WTC11 (cell line): ENCODE measurements around the gene FRAT1. TPM values are rescaled to one million over a fixed set of nuclear protein-coding genes. Genes with fewer than 3 reads are reported as not detected.

ENCODE experiments used
- ATAC-seq: fragments of 200-7000 bp; cut with Tn5 transposase; 2 replicates; pipeline ENCODE4 v1.10.0; 2021; ENCODE audit warnings: mild to moderate bottlenecking, moderate library complexity
- CTCF ChIA-PET: fragments of 300-600 bp; sonication (Branson Sonifier 250); formaldehyde crosslinking; loops from one replicate; lab custom pipeline; 2021; ENCODE audit warnings: antibody characterized with exemption; lab: Charles Lee
- POLR2A ChIA-PET: fragments of 350-600 bp; sonication (Branson Sonifier 250); formaldehyde crosslinking; loops from one replicate; lab custom pipeline; 2021; ENCODE audit warnings: antibody characterized with exemption; lab: Charles Lee
- DNase-seq: peaks from one replicate; pipeline ENCODE4 v3.0.0; 2021; ENCODE audit warnings: low spot score
- H3K27ac Mint-ChIP-seq: 2 replicates; pipeline ENCODE4 v1.8.0; 2021; ENCODE audit warnings: mixed read lengths
- H3K27me3 Mint-ChIP-seq: 2 replicates; pipeline ENCODE4 v1.8.0; 2021; ENCODE audit warnings: low read depth, mild to moderate bottlenecking, moderate library complexity, mixed read lengths
- H3K36me3 Mint-ChIP-seq: 2 replicates; pipeline ENCODE4 v1.8.0; 2021; ENCODE audit warnings: mixed read lengths
- H3K4me1 Mint-ChIP-seq: 2 replicates; pipeline ENCODE4 v1.8.0; 2022; ENCODE audit warnings: mixed read lengths
- H3K4me3 Mint-ChIP-seq: 2 replicates; pipeline ENCODE4 v1.8.0; 2021; ENCODE audit warnings: mild to moderate bottlenecking, moderate library complexity, mixed read lengths
- H3K9me3 Mint-ChIP-seq: 2 replicates; pipeline ENCODE4 v1.8.0; 2021; ENCODE audit warnings: mixed read lengths
- ATF1 ChIP-seq: sonication (generic); formaldehyde crosslinking; IDR thresholded peaks from 2 replicates; pipeline ENCODE4 v1.8.1; 2023; ENCODE audit warnings: mild to moderate bottlenecking, moderate library complexity, missing genetic modification reagents
- ATF2 ChIP-seq: sonication (generic); formaldehyde crosslinking; IDR thresholded peaks from 2 replicates; pipeline ENCODE4 v1.8.1; 2022; ENCODE audit warnings: low read depth, missing genetic modification reagents, borderline replicate concordance
- ELF4 ChIP-seq: sonication (generic); formaldehyde crosslinking; IDR thresholded peaks from 2 replicates; pipeline ENCODE4 v1.8.1; 2022; ENCODE audit warnings: low read depth, mild to moderate bottlenecking, moderate library complexity, missing genetic modification reagents
- FOXP1 ChIP-seq: sonication (generic); formaldehyde crosslinking; IDR thresholded peaks from 2 replicates; pipeline ENCODE4 v1.8.0; 2022; ENCODE audit warnings: missing genetic modification reagents, mild to moderate bottlenecking, moderate library complexity, borderline replicate concordance
- MAX ChIP-seq: sonication (generic); formaldehyde crosslinking; IDR thresholded peaks from 2 replicates; pipeline ENCODE4 v1.8.0; 2022; ENCODE audit warnings: mild to moderate bottlenecking, missing genetic modification reagents
- MLX ChIP-seq: sonication (generic); formaldehyde crosslinking; IDR thresholded peaks from 2 replicates; pipeline ENCODE4 v1.8.1; 2023; ENCODE audit warnings: mild to moderate bottlenecking, missing genetic modification reagents, moderate library complexity
- MYBL2 ChIP-seq: sonication (generic); formaldehyde crosslinking; IDR thresholded peaks from 2 replicates; pipeline ENCODE4 v1.8.1; 2023; ENCODE audit warnings: mild to moderate bottlenecking, moderate library complexity, missing genetic modification reagents
- NFYB ChIP-seq: sonication (generic); formaldehyde crosslinking; conservative IDR thresholded peaks from 2 replicates; pipeline ENCODE4 v1.8.0; 2022; ENCODE audit warnings: low read depth, missing genetic modification reagents
- NR1H2 ChIP-seq: sonication (generic); formaldehyde crosslinking; IDR thresholded peaks from 2 replicates; pipeline ENCODE4 v1.9.0; 2021; ENCODE audit warnings: mild to moderate bottlenecking, moderate library complexity, missing genetic modification reagents
- NR3C1 ChIP-seq: sonication (generic); formaldehyde crosslinking; conservative IDR thresholded peaks from 2 replicates; pipeline ENCODE4 v1.8.1; 2023; ENCODE audit warnings: low read depth, mild to moderate bottlenecking, missing genetic modification reagents
- PRRX2 ChIP-seq: fragments of 250-450 bp; sonication (Bioruptor Pico); IDR thresholded peaks from 2 replicates; pipeline ENCODE4 v1.8.0; 2021; ENCODE audit warnings: mild to moderate bottlenecking
- RELA ChIP-seq: sonication (generic); formaldehyde crosslinking; IDR thresholded peaks from 2 replicates; pipeline ENCODE4 v1.8.1; 2022; ENCODE audit warnings: missing genetic modification reagents, mild to moderate bottlenecking, borderline replicate concordance
- SMAD4 ChIP-seq: sonication (generic); formaldehyde crosslinking; IDR thresholded peaks from 2 replicates; pipeline ENCODE4 v1.8.0; 2022; ENCODE audit warnings: mild to moderate bottlenecking, missing genetic modification reagents
- SP1 ChIP-seq: sonication (generic); formaldehyde crosslinking; conservative IDR thresholded peaks from 2 replicates; pipeline ENCODE4 v1.8.1; 2022; ENCODE audit warnings: missing genetic modification reagents
- ZBTB43 ChIP-seq: sonication (generic); formaldehyde crosslinking; IDR thresholded peaks from 2 replicates; pipeline ENCODE4 v1.8.1; 2023; ENCODE audit warnings: mild to moderate bottlenecking, missing genetic modification reagents
- ZNF121 ChIP-seq: sonication (generic); formaldehyde crosslinking; IDR thresholded peaks from 2 replicates; pipeline ENCODE4 v1.8.0; 2023; ENCODE audit warnings: missing genetic modification reagents
- ZNF138 ChIP-seq: sonication (generic); formaldehyde crosslinking; conservative IDR thresholded peaks from 2 replicates; pipeline ENCODE4 v1.8.1; 2022; ENCODE audit warnings: mild to moderate bottlenecking, moderate library complexity, missing genetic modification reagents
- ZNF671 ChIP-seq: fragments of 250-450 bp; sonication (Bioruptor Pico); IDR thresholded peaks from 2 replicates; pipeline ENCODE4 v1.8.0; 2021; ENCODE audit warnings: mild to moderate bottlenecking
- total RNA-seq: library from RNA; stranded (reverse); gene quantifications from 3 replicates; pipeline ENCODE4 v1.2.3, GENCODE V29; 2021
- TF ChIP-seq, protein P1 (sequence below): sonication (generic); formaldehyde crosslinking; IDR thresholded peaks from 2 replicates; pipeline ENCODE4 v1.8.1; 2023; ENCODE audit warnings: mild to moderate bottlenecking, missing genetic modification reagents, moderate library complexity
- TF ChIP-seq, protein P2 (sequence below): sonication (generic); formaldehyde crosslinking; IDR thresholded peaks from 2 replicates; pipeline ENCODE4 v1.8.1; 2022; ENCODE audit warnings: low read depth, mild to moderate bottlenecking, moderate library complexity, missing genetic modification reagents, borderline replicate concordance
- TF ChIP-seq, protein P3 (sequence below): sonication (generic); formaldehyde crosslinking; IDR thresholded peaks from 2 replicates; pipeline ENCODE4 v1.8.1; 2022; ENCODE audit warnings: mild to moderate bottlenecking, missing genetic modification reagents, moderate library complexity, borderline replicate concordance
- TF ChIP-seq, protein P4 (sequence below): fragments of 250-450 bp; sonication (Bioruptor Pico); IDR thresholded peaks from 2 replicates; pipeline ENCODE4 v1.9.0; 2021; ENCODE audit warnings: mild to moderate bottlenecking

Gene FRAT1
- total RNA-seq, 1 experiment from 2014 or later: 8.2 TPM

DNA sequence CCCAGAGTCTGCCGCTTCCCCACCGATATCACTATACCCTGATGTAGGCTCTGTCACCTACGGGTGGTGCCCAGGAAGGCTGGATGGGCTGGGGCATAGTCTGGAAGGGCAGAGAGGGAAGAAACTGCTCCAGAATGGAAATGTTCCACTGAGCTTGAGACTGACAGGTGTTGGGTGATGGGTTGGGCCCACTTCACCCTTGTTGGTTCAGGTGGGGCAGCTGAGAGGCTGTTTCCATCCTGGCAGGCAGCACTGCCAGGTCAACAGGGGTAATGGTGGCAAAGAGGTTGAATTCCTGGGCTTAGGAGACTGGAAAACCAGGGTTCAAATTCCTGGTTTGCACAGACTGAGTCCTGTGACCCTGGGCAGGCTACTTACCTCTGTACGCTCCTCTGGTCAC lies 44.0 kb downstream of the FRAT1 start (continued):
- TF ChIP-seq, protein P1, sequence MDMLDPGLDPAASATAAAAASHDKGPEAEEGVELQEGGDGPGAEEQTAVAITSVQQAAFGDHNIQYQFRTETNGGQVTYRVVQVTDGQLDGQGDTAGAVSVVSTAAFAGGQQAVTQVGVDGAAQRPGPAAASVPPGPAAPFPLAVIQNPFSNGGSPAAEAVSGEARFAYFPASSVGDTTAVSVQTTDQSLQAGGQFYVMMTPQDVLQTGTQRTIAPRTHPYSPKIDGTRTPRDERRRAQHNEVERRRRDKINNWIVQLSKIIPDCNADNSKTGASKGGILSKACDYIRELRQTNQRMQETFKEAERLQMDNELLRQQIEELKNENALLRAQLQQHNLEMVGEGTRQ (CRISPR knock-in tag): no peak
- TF ChIP-seq MAX (no peak), RELA (CRISPR knock-in tag) (no peak), ZNF121 (CRISPR knock-in tag) (no peak)
- TF ChIP-seq, protein P2, sequence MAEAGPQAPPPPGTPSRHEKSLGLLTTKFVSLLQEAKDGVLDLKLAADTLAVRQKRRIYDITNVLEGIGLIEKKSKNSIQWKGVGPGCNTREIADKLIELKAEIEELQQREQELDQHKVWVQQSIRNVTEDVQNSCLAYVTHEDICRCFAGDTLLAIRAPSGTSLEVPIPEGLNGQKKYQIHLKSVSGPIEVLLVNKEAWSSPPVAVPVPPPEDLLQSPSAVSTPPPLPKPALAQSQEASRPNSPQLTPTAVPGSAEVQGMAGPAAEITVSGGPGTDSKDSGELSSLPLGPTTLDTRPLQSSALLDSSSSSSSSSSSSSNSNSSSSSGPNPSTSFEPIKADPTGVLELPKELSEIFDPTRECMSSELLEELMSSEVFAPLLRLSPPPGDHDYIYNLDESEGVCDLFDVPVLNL (CRISPR knock-in tag): no peak

DNA sequence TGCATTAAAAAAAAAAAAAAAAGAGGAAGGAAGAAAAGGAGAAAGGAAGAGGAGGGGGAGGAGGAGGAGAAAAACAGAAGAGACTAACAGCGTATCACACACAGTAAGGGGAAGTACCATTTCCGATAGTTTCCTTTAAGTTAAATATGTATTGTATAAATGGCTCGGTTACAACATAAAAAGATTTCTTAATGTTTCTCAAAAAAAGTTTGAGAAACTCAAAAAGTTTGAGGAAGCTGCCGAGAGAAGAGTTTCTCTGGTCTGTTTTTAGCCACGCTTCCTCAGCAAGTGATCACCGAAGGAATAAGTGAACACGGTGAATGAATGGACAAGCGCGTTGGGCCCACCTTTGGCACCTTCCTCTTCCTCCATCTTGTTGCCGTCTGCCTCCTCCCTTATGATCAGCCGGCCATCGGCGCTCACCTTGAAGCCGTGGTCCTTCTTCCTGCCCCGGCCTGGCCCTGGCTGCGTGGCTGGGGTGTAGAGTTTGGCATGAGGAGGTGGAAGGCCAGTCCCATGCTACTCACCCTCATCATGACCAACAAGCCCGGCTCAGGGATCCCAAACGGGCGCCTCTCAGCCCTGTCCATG lies 46.8 kb downstream of the FRAT1 start:
- no peak for ATAC-seq
- peaks cover 2% of the 10 kb centered on the region for H3K4me1 Mint-ChIP-seq
- CTCF ChIA-PET: interaction anchor here (0.6 to 1.0 kb wide), 2 partner anchors 16 to 209 kb away, joined by 3 to 5 read pairs; no protein-coding TSS in a partner anchor

GRCh38 chr10:97366572-97366971 lies 47.5 kb downstream of the FRAT1 start:
- DNase-seq (no peak), ATAC-seq (no peak)
- no peak overlapping the region for H3K4me3 Mint-ChIP-seq
- H3K9me3 Mint-ChIP-seq: no peaks in the 10 kb centered on the region
- no peak overlapping the region for H3K27ac Mint-ChIP-seq
- H3K27me3 Mint-ChIP-seq: no peaks in the 10 kb centered on the region
- H3K36me3 Mint-ChIP-seq: peaks cover 57% of the 10 kb centered on the region
- ChIA-PET POLR2A (no interaction called here), CTCF (no interaction called here)
- H3K4me1 Mint-ChIP-seq: peaks cover 2% of the 10 kb centered on the region
- TF ChIP-seq ZNF121 (CRISPR knock-in tag): no peak
- TF ChIP-seq MAX: no peak
- TF ChIP-seq, protein P3, sequence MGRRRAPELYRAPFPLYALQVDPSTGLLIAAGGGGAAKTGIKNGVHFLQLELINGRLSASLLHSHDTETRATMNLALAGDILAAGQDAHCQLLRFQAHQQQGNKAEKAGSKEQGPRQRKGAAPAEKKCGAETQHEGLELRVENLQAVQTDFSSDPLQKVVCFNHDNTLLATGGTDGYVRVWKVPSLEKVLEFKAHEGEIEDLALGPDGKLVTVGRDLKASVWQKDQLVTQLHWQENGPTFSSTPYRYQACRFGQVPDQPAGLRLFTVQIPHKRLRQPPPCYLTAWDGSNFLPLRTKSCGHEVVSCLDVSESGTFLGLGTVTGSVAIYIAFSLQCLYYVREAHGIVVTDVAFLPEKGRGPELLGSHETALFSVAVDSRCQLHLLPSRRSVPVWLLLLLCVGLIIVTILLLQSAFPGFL: no peak
- no peak for TF ChIP-seq ATF1
- TF ChIP-seq ZBTB43 (CRISPR knock-in tag): no peak
- TF ChIP-seq NR3C1 (CRISPR knock-in tag): no peak
- TF ChIP-seq ELF4: no peak
- TF ChIP-seq MLX (CRISPR knock-in tag): no peak
- TF ChIP-seq FOXP1 (CRISPR knock-in tag): no peak

More for the DNA sequence above, 46.8 kb downstream of the FRAT1 start:
- TF ChIP-seq ZNF138 (CRISPR knock-in tag): no peak
- no peak for TF ChIP-seq NR1H2 (CRISPR knock-in tag)
- TF ChIP-seq SMAD4 (CRISPR knock-in tag): no peak
- no peak for TF ChIP-seq ATF2 (CRISPR knock-in tag)
- TF ChIP-seq PRRX2 (CRISPR knock-in tag): no peak
- TF ChIP-seq NFYB (CRISPR knock-in tag): no peak
- TF ChIP-seq SP1 (CRISPR knock-in tag): no peak
- no peak for TF ChIP-seq MYBL2 (CRISPR knock-in tag)
- TF ChIP-seq, protein P4, sequence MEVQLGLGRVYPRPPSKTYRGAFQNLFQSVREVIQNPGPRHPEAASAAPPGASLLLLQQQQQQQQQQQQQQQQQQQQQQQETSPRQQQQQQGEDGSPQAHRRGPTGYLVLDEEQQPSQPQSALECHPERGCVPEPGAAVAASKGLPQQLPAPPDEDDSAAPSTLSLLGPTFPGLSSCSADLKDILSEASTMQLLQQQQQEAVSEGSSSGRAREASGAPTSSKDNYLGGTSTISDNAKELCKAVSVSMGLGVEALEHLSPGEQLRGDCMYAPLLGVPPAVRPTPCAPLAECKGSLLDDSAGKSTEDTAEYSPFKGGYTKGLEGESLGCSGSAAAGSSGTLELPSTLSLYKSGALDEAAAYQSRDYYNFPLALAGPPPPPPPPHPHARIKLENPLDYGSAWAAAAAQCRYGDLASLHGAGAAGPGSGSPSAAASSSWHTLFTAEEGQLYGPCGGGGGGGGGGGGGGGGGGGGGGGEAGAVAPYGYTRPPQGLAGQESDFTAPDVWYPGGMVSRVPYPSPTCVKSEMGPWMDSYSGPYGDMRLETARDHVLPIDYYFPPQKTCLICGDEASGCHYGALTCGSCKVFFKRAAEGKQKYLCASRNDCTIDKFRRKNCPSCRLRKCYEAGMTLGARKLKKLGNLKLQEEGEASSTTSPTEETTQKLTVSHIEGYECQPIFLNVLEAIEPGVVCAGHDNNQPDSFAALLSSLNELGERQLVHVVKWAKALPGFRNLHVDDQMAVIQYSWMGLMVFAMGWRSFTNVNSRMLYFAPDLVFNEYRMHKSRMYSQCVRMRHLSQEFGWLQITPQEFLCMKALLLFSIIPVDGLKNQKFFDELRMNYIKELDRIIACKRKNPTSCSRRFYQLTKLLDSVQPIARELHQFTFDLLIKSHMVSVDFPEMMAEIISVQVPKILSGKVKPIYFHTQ (CRISPR knock-in tag): no peak
- TF ChIP-seq ZNF671 (CRISPR knock-in tag): no peak
- TF ChIP-seq, protein P1 (CRISPR knock-in tag): no peak
- H3K27ac Mint-ChIP-seq: no peak overlapping the region
- no peaks in the 10 kb centered on the region for H3K27me3 Mint-ChIP-seq
- no peaks in the 10 kb centered on the region for H3K9me3 Mint-ChIP-seq
- no peak overlapping the region for H3K4me3 Mint-ChIP-seq
- no peak for DNase-seq
- POLR2A ChIA-PET: no interaction called here
- H3K36me3 Mint-ChIP-seq: peaks cover 56% of the 10 kb centered on the region
